Endodermal cell (in vitro differentiated cells): ENCODE measurements around the gene MREG. TPM values are rescaled to one million over a fixed set of nuclear protein-coding genes. Genes with fewer than 3 reads are reported as not detected.

ENCODE experiments used
- DNase-seq: peaks from one replicate; pipeline ENCODE4 v3.0.0-alpha.2; 2017
- H3K27ac ChIP-seq: 2 replicates; pipeline ENCODE4 v1.5.1; 2013; ENCODE audit warnings: mild to moderate bottlenecking, low read depth, low read length, moderate library complexity
- H3K27me3 ChIP-seq: 2 replicates; pipeline ENCODE4 v1.6.1; 2013; ENCODE audit warnings: mild to moderate bottlenecking, low read length, moderate library complexity; ENCODE audit not compliant: insufficient read depth, control insufficient read depth, poor library complexity, severe bottlenecking
- H3K36me3 ChIP-seq: 2 replicates; pipeline ENCODE4 v1.7.0; 2013; ENCODE audit warnings: mild to moderate bottlenecking, low read length, moderate library complexity; ENCODE audit not compliant: control insufficient read depth, insufficient read depth
- H3K4me1 ChIP-seq: one replicate; pipeline ENCODE4 v1.7.0; 2013; ENCODE audit warnings: low read length; ENCODE audit not compliant: control insufficient read depth, insufficient read depth
- H3K4me3 ChIP-seq: 2 replicates; pipeline ENCODE4 v1.5.1; 2013; ENCODE audit warnings: mild to moderate bottlenecking, low read length, moderate library complexity
- H3K9ac ChIP-seq: 2 replicates; pipeline ENCODE4 v1.6.1; 2013; ENCODE audit warnings: mild to moderate bottlenecking, low read length, moderate library complexity; ENCODE audit not compliant: poor library complexity, severe bottlenecking; ENCODE audit errors: extremely low read depth
- H3K9me3 ChIP-seq: 2 replicates; pipeline ENCODE4 v1.6.1; 2013; ENCODE audit warnings: mild to moderate bottlenecking, low read length, moderate library complexity; ENCODE audit not compliant: control insufficient read depth
- H3K27ac Mint-ChIP-seq: 2 replicates; pipeline ENCODE4 v1.8.0; 2020; ENCODE audit warnings: mixed read lengths
- H3K27me3 Mint-ChIP-seq: 2 replicates; pipeline ENCODE4 v1.8.0; 2021; ENCODE audit warnings: mild to moderate bottlenecking, mixed read lengths; ENCODE audit not compliant: insufficient read depth
- H3K36me3 Mint-ChIP-seq: 2 replicates; pipeline ENCODE4 v1.8.0; 2020; ENCODE audit warnings: low read depth, mixed read lengths
- H3K4me1 Mint-ChIP-seq: 2 replicates; pipeline ENCODE4 v1.8.0; 2020; ENCODE audit warnings: mixed read lengths
- H3K4me3 Mint-ChIP-seq: 2 replicates; pipeline ENCODE4 v1.8.0; 2020; ENCODE audit warnings: mild to moderate bottlenecking, moderate library complexity, mixed read lengths
- H3K9me3 Mint-ChIP-seq: 2 replicates; pipeline ENCODE4 v1.8.0; 2020; ENCODE audit warnings: mild to moderate bottlenecking, mixed read lengths
- CTCF ChIP-seq: fragments of 200-600 bp; sonication (generic); conservative IDR thresholded peaks from 2 replicates; pipeline ENCODE4 v1.5.0; 2021; ENCODE audit warnings: antibody characterized with exemption, mild to moderate bottlenecking
- WGBS, 2 experiments: methylation state at CpG; one replicate each; pipeline versions ENCODE4 v1.1.5 to v1.1.7; 2013; ENCODE audit warnings: missing lambda C conversion rate in 2 of 2, mixed read lengths in 1 of 2; ENCODE audit not compliant: insufficient coverage in 1 of 2, insufficient read length in 1 of 2; 5-methylcytosine and 5-hydroxymethylcytosine counted together
- total RNA-seq, 2 donors: library from RNA; stranded (reverse); fragmentation: NEBNext Ultra II Directional in 1 of 2; extraction: Animal tissue kit (Norgen Biotek cat#: 25700) in 1 of 2; gene quantifications; 2 replicates in 1 of 2; 3 replicates in 1 of 2; pipeline ENCODE4 v1.2.1, GENCODE V29; 2021

MREG gene
- total RNA-seq, 2 donors from 2014 or later, result 13.0 to 17.8 TPM

DNA sequence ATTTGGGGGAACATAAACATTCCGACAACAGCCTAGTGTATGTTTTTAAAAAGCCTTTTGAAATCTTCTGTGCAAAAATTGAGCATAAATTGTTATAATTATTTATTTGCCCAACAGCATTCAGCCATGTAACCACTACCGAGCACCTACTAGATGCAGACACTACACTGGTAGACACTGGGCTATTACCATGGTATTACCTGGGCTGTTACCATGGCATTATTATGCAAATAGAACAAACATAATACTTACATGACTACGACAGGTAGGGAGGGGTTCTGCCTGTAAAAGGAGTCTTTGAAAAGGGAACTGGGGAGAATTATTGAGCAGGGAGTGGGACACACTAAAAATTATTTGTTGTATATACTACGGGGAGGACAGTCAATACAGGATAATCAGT, 116.4 kb downstream of the MREG start:
- Histone ChIP-seq H3K36me3 (no peaks in the 10 kb centered on the region), H3K4me3 (no peak overlapping the region), H3K9me3 (peaks cover 8% of the 10 kb centered on the region), H3K27me3 (no peaks in the 10 kb centered on the region), H3K4me1 (no peaks in the 10 kb centered on the region), H3K9ac (no peak overlapping the region), H3K27ac (no peak overlapping the region)
- H3K27me3 Mint-ChIP-seq, result peaks cover 8% of the 10 kb centered on the region
- no peak for DNase-seq
- 91 to 98% methylated on average over 1 to 3 of the region's 4 CpGs for WGBS, 2 experiments
- no peaks in the 10 kb centered on the region for H3K9me3 Mint-ChIP-seq
- H3K27ac Mint-ChIP-seq, result no peak overlapping the region
- no peak overlapping the region for H3K4me3 Mint-ChIP-seq
- H3K4me1 Mint-ChIP-seq, result peaks cover 2% of the 10 kb centered on the region
- TF ChIP-seq CTCF, result no peak
- no peaks in the 10 kb centered on the region for H3K36me3 Mint-ChIP-seq

DNA sequence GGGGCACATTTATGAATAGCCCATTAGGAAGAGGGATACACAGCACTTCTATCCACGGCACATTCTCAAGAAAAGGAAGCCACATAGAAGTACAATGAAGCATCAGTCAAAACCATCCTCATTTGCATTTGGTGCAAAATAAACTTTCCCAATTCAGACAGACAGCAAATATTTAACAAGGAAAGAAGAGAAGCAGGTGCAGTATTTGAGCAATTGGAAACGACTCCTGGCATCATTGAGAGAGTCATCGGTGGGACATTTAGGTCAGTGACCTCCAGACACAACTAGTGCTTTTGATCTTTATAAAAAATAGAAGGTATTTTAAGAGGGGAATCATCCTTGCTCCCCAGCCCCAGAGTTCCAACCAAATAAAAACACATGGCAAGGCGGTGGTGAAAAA, 118.0 kb downstream of the MREG start:
- no peak overlapping the region for H3K27ac Mint-ChIP-seq
- H3K9ac ChIP-seq, result no peak overlapping the region
- TF ChIP-seq CTCF, result no peak
- H3K9me3 ChIP-seq, result peaks cover 8% of the 10 kb centered on the region
- DNase-seq, result no peak
- no peaks in the 10 kb centered on the region for H3K4me1 Mint-ChIP-seq
- no peaks in the 10 kb centered on the region for H3K4me1 ChIP-seq
- H3K9me3 Mint-ChIP-seq, result no peaks in the 10 kb centered on the region
- no peak overlapping the region for H3K4me3 Mint-ChIP-seq
- H3K27ac ChIP-seq, result no peak overlapping the region
- no peaks in the 10 kb centered on the region for H3K36me3 ChIP-seq
- no peaks in the 10 kb centered on the region for H3K27me3 ChIP-seq
- no peaks in the 10 kb centered on the region for H3K36me3 Mint-ChIP-seq
- H3K27me3 Mint-ChIP-seq, result peaks cover 6% of the 10 kb centered on the region
- WGBS, 2 experiments, result 97% methylated on average over 4 of the region's 4 CpGs
- H3K4me3 ChIP-seq, result no peak overlapping the region

Other genes starting within 250 kb of the MREG start
- 10 to 100 TPM; 12.5 to 17.0 TPM for gene PECR, start 68.3 kb upstream of the MREG start, total RNA-seq
- 1 to 10 TPM; 1.1 to 3.8 TPM for gene TMEM169, start 68.4 kb upstream of the MREG start, total RNA-seq
- 100 to 1,000 TPM; 492 to 493 TPM for gene XRCC5, start 95.8 kb upstream of the MREG start, total RNA-seq